NCI-H1417 treated with DMSO at 0.1 percent for 48 hours (cell line): ENCODE measurements around the gene PRRX1.

Source experiments
- DNase-seq: peaks from one replicate; lab custom pipeline; 2025; lab: John Stamatoyannopoulos, UW

Gene PRRX1

DNA sequence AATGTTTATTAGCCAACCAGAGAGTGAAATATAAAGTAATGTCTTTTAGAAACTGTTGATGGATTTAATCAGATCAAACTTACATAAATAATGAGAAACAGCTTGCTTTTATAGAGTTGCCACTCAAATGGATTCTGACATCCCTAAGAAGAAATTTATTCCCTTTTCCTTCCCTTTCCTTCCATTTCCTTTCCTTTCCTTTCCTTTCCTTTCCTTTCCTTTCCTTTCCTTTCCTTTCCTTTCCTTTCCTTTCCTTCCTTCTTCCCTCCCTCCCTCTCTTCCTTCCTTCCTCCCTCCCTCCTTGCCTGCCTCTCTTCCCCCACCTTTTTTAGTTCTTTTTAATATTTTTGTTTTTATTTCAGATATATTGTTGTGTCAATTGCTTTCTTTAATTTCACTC, 27.3 kb downstream of the PRRX1 start:
- DNase-seq = no peak

DNA sequence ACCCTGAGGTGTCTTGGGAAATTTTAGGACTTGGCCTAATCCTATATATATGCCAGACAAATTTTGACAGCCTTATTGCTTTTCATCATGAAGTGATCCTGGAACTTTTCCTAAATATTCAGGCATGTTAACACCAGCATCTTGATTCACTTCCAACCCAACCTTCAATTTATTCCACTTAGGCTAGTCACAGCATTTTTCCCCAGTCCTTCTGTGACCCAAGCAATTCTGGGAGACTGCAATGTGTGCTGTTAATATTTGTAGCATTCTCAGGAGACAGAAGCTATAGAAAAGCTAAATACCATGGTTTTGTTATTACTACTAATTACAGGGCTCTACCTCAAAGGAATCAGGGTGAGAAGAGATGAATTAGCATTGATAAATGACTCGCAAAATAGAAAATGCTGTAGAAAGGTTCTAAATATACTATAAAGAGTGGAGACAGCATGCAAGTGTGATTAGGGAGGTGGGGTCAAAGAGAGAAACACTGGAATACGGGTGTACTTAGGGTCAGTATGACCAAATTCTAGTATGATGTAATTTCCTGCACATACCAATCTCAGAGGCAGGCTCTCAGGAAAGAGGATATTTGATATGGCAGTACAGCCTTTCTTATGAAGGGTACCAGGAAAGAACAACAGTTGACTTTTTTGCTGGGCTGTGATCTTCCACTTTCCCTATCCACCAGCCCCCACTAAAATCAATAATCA, 29.1 kb downstream of the PRRX1 start:
- no peak for DNase-seq

DNA sequence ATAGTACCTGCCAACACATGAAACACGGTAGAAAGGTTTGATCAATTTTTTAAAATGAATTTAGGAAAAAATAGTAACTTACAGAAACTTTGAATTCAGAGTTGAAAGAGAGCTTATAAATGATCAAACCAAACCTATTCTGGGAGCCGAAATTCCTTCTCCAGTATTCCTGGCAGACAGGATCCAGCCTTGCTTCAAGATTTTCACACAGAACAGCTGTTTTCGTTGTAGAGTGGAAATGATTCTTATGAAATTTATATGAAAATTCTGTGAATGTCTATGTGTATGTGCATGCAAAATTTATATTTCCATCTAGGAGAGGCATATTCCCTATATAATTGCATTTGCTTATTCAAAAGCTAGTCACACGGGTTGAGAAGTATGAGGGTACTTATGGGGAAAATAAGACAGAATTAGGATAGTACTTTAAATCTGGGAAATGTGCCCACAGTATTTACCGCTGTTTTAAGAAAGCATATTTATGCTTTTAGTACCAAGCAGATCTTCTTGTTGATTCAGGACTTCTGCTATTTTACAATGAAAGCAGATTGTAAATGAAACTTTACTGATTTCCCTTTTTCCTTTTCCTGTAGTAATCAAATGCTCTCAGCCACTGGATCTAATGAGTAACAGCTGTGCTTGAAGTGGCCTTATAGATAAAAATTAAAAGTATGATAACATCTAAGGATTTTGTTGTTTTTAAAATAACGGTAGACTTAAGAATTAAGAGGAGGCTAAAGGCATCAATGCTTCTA, 30.4 kb downstream of the PRRX1 start:
- no peak for DNase-seq

DNA sequence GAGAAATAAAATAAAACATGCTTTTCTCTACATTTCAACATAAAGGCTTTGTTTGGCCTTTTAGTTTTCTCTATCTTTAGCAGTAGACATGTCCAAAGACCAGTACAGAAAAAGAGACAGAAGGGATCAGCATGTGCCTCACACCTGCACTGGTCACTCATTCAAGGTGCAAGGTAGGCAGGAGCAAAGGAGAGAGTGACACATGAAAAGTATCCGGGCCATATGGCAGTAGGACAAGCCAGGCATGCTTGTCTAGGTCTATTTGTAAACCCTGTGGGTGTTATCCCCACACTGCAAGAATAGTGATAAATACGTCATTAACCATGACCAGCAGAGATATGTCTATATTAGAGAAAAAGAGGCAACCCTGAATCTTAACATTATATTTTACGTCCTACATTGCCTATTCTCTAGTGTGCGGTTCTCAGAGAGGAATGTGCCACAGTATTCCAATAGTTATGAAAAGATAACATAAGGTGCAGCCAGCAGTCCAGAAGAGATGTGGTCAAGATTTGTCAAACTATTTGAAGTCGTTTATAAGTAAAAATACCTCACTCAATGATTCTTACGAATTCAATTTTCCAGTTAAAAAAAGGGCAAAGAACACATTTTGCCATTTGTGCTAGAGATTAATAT, 32.1 kb downstream of the PRRX1 start:
- no peak for DNase-seq

DNA sequence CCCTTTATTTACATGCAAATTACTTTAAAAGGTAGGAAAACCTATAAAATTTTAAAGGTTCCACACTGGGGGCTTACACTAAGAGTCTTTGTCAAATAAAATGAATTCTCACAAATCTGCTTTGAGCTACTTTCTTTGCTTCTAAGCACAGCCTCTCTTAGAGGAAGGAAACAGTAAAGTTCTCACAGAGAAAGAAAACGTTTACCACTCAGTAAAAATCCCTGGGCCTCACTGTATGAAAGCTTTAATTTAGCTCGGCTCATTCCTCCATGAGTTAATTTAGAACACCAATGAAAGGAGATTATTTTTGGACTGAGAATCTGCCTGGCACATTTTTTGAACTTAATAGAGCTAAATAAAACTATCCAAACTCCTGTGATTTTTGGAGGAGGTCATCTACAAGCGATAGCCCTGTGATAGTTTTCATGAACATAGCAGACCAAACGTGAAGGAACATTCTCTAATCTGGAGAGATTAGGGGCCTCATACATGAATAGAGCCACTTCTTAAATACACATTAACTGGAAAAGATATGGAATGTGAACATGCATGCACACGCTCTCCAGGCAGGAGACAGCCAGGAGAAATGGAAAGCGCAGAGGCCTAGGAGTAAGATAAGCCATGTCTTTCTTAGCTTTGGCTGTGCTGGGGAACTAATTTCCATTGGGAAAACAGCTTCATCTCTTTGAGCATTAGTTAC, 32.8 kb downstream of the PRRX1 start:
- DNase-seq = no peak

DNA sequence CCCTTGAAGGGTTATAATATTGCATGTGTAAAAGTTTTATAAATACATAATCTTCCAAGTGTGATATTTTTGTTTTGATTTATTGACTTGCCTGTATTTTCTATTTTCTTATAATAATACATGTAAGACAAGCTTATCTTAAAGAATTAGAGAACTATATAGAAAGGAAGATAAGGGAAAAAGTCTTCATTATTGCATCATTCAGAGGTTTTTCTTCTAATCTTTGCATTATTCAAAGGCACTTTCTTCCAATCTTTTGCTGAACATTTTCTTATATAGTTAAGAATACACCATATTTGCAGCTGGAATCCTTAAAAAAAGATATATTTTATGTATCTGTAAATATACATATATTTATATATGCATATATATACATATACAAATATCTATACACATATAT, 33.4 kb downstream of the PRRX1 start:
- no peak for DNase-seq

DNA sequence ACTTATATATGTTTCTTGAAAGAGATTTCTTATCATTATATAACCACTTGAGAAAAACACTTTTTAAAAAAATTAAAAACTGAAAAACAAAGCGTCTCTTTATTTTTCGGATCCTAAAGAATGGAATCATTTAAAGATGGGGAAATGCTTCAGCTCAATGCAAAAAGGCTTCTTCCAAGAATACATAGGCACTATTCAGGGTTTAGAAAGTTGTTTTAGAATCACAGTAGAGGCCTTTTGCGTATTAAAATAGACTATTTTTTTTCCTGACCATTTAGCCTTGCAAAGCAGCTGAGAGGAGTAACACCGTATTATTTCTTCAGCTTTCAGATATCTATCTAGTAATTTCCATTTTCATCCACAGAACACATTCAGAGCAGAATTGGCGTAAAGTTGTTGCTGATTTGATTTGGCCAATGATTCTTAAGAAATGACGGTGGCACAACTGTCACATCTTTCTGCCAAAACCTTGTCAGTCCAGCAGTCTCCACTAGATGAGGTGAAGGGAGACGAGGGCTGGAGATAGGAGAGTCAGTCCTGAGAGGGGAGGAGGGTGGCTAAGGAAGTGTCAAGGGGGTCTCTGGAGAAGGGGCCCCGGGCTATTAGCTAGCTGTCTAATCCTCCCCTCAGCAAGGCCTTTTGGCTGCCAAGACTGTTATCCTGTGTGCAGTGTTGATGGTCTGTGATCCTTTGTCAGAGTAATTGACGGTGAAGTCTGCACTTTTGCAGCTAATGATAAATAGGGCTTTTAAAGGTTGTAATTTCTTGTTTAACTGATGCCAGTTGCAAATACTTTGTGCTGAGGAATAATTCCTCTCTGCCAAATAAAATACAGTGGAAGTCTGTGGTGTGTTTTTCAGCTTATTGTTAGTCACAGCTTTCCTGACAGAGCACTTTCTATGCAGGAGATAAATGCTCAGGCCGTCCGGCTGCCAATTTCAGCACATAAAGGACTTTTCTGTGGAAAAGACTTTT, 34.7 kb downstream of the PRRX1 start:
- no peak for DNase-seq

DNA sequence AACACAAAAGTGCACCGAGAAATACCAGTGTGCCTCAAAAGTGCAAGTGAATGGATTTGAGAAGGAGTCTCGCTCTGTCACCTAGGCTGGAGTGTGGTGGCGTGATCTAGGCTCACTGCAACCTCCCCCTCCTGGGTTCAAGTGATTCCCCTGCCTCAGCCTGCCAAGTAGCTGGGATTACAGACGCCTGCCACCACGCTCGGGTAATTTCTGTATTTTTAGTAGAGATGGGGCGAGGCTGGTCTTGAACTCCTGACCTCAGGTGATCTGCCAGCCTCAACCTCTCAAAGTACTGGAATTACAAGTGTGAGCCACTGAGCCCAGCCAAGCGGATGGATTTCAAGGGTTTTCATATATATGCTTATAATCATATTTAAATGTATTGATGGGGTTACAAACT, 35.8 kb downstream of the PRRX1 start:
- DNase-seq = no peak

DNA sequence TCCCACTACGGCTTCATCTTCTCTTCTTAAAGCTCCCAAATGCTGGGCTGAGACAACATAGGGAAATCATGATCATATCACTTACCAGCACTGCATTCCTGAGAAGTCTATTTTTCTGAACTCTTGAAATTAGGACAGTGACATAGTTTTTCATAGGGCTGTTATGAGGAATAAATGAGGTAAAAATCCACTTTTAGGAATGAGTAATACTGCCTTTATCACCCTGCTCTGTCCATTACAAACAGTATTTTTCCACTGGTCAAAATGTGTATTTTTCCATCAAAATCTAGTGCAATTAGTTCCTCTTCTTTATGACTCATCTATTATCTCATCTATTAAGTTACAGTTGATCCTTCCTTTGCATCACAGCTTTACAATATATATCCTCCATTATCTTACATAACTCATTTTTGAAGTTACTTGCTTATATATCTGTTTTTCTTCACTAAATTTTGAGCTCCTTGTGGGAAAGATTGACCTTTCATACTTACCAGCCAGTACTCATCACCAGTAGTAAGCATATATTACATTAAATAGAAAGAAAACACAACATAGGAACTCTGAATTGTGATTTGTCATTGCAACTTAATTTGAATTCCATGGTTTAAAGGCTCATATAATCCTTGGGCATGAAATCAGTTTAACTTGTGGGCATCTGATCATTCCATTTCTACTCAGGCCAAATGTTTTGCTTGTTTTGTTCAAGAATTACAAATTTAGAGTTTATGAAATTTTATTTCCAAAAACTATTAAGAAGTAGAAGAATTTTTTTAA, 37.1 kb downstream of the PRRX1 start:
- no peak for DNase-seq

DNA sequence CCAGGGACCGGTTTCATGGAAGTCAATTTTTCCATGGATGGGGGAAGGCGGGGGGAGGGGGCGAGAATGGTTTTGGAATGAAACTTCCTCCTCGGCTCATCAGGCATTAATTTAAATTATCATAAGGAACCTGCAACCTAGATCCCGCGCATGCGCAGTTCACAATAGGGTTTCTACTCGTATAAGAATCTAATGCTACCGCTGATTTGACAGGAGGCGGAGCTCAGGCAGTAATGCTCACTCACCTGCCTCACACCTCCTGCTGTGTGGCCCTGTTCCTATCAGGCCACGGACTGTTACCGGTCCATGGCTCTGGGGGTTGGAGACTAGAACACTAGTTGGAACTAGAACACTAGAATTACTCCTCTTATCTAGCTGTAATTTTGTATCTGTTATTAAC, 38.0 kb downstream of the PRRX1 start:
- no peak for DNase-seq

DNA sequence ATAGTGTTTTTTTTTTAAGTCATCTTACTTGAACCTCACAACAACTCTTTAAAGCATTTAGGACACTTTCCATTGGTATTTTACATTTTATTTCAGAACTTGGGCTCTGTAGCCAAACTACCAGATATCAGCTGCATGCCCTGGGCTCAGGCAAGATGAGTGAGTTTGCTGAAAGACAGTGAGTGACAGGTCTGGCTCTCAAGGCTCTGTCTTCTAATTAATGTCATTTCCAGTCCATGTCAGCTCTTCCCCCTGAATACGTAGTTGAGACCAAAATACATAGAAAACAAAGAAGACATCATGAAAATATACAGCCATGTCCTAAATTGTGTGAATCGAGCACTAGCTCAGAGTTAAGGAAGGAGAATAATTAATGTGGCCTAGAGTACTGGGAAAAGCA, 39.7 kb downstream of the PRRX1 start:
- DNase-seq = no peak

DNA sequence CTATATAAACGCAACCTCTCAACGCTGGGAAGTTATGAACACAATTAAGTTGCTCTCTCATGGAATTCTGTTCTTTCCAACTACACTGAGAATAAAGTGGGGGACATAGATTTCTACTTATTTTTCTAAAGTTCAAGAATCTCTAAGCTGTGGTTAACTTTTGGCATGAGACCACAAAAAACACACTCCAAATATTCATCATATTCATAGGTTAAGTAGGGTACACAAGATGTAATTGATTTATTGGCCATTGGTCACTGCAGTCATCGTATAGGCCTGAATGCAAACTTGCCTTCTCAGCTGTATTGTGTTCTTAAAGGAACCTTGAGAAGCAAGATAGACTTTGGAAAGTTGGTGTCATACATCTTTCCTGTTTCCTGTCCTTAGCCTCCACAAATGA, 40.3 kb downstream of the PRRX1 start:
- DNase-seq = no peak

DNA sequence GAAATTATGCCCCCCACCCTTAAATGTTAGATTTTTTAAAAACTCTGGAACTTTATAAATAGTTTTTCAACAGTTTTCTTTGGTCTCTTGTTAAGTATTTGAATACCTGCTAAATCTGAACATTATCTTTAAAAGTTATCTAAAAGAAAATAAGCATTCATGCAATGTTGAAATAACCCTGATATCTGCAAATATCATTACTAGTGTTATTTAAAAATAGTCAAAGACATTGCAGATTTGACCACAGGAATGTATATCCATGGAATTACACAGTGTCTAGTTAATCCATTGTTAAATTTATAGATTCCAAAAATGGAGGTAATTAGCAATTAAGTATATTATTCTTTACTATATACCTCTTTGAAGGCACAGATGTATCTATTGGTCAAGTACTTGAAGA, 42.0 kb downstream of the PRRX1 start:
- DNase-seq = no peak

DNA sequence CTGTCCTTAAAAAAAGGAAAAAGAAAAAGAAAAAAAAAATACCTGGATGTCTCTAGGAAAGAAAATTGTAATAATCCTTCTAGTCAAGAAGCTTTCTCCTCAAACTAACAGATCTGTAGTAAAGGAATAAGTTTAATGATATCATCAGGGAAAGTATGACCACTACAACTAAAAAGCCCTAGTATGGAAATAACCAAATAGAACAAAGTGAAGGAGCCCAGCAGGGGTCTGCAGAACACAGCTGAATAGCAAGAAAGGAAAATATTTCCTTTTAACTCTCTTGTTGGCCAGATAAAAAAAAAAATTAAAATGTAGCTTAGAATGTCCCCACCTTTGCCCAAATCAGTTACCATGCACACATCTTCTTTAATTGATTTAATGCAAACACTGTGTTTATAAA, 43.2 kb downstream of the PRRX1 start:
- no peak for DNase-seq

DNA sequence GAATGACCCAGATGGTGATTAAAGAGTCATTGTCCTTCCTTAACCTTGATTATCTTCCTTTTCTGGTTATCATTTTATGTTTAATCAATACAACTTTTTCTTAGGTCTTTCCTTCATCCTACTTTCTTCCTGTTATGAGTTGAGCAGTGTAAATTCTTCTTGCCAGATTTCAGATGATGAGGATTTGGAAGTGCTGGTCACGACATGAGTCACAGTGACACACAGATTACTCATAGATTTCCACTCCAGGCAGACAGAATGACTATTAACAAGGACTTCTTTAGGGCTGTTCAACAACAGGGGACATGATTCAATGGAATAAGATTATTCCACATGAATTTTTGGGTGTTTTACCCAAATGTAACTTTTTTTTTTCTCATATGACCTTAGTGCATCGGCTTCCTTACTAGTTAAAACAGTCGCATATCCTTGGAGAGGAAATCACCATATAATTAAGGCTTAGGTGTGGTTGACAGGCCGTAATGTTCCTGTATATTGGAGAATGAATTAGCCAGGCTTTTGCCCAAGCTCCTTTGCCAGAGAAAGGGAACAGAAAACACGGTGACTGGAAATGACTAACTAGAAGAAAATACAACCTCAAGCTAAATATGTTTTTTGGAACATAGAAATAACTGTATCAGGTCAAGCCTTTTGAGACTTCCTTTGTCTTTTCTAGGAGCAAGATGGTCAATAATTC, 44.2 kb downstream of the PRRX1 start:
- DNase-seq = no peak

DNA sequence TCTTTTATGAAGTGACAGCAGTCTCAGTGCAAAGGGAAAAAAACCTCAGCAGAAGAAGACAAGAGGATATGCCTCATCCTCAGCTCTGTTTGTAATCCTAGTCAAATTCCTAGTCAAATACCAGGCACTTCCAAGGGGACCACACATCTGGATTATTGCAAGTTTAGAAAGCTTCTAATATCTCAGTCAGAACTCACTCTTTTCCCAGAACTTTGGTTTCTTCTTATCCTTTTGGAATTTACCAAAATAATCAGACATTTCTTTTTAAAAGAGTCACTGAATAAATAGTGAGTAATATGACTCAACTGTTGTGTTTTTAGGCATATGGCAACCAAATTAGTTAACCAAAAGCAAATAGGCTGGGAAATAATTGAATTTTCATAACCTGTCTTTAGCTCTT, 47.8 kb downstream of the PRRX1 start:
- no peak for DNase-seq

DNA sequence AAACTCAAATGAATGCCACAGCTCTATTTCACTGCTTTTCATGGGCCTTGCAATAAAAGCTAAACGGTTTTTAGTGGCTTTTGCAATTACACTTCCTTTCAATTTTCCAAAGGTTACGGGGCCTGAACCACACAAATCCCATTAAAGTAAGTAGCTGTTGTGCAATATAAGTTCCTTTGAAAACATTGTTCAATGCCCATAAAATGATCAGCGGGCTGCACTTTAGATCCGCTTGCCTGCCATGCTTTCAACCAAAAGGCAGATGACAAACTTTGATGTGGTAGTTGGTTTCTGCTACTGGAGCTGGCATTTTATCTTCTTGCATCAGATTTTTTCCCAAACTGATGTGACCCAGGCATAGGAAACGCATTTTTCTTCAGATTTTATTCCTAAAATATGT, 50.2 kb downstream of the PRRX1 start:
- no peak for DNase-seq

DNA sequence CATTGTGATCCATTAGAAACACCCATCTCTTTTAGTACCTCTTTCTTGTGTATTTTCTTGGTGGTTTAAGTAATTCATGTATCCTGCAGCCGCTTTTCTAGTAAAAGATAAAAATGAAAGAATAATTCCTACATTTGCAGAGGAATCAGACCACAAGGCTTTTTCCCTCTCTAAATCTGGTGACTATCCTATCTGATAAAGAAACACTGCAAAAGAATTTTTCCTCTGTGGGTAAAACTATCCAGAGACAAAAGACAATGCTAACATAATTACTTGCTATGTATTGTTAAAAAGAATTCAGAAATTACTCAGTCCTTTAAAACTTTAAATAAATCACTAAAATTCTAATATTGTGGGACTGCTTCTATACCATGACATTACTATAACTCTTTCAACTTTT, 51.0 kb downstream of the PRRX1 start:
- DNase-seq = no peak

DNA sequence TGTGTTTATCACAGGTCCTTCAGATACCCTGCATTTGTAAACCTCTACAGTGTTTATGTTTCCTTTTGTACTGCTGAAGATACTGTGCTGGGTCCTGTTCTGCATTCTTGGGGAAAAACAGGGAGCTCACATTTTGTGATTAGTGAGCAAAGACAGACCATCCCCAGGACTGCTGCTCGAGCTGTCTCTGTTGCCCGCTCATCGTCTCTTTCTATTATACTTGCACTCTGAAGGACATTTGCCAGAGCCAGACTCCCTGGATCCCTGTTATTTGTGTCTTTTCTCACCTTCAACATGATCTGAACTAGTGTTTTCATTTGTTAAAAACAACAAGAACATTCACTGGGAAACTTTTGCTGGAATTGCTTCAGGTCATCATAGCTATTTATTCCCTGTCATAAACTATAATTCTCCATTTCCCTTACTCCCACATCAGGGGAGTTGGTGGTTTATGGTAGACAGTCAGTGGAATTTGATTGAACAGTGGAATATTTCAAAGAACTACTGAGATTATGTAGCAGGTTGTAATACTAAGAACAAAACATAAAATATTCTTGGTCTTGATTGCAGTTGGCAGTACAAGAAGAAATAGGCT, 53.0 kb downstream of the PRRX1 start:
- DNase-seq = no peak

DNA sequence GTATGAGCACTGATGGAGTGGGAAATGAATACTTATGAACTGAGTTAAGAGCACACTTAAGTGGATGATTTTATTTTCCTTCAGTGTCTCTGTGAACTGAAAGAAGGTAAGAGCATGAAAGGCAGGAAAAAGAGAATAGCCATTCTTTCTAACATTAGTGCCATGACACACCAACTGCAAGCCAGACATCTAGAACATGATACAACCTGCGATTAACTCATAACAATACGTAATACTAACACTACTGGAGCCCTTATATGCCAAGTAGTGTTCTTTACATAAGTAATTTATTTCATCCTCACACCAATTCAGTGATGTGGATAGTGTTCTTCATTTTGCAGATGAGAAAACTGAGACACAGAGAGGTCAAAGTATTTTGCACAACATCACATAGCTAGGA, 56.7 kb downstream of the PRRX1 start:
- DNase-seq = no peak
